Osteoblast (primary cell): ENCODE measurements around the gene RAB10. TPM values are rescaled to one million over a fixed set of nuclear protein-coding genes. Genes with fewer than 3 reads are reported as not detected.

Experiments used
- DNase-seq: peaks from one replicate; pipeline ENCODE4 v3.0.0; 2011; ENCODE audit warnings: low spot score, mixed read lengths; ENCODE audit not compliant: insufficient read length; ENCODE audit errors: missing footprints
- H2AFZ ChIP-seq: 2 replicates; pipeline ENCODE4 v1.6.0; 2011; ENCODE audit warnings: mild to moderate bottlenecking, low read length
- H3K27ac ChIP-seq: 2 replicates; pipeline ENCODE4 v1.5.1; 2011; ENCODE audit warnings: mild to moderate bottlenecking, low read depth, low read length, moderate library complexity
- H3K27me3 ChIP-seq: 2 replicates; pipeline ENCODE4 v1.6.0; 2012; ENCODE audit warnings: mild to moderate bottlenecking, control low read depth, inconsistent platforms, low read length, moderate library complexity; ENCODE audit not compliant: insufficient read depth
- H3K36me3 ChIP-seq: 2 replicates; pipeline ENCODE4 v1.5.1; 2011; ENCODE audit warnings: mild to moderate bottlenecking, low read length, control low read depth, moderate library complexity; ENCODE audit not compliant: insufficient read depth
- H3K4me1 ChIP-seq: 2 replicates; pipeline ENCODE4 v1.5.1; 2011; ENCODE audit warnings: mild to moderate bottlenecking, low read length, control low read depth, moderate library complexity; ENCODE audit not compliant: insufficient read depth
- H3K4me2 ChIP-seq: 2 replicates; pipeline ENCODE4 v1.6.0; 2011; ENCODE audit warnings: mild to moderate bottlenecking, low read length; ENCODE audit not compliant: insufficient read depth
- H3K4me3 ChIP-seq: fragments of 200-600 bp; sonication (generic); 3 replicates; pipeline ENCODE4 v1.5.1; 2012; ENCODE audit warnings: mild to moderate bottlenecking, low read length, inconsistent platforms; ENCODE audit not compliant: insufficient read depth
- H3K79me2 ChIP-seq: 2 replicates; pipeline ENCODE4 v1.6.0; 2012; ENCODE audit warnings: mild to moderate bottlenecking, low read length, control low read depth, inconsistent platforms; ENCODE audit not compliant: insufficient read depth
- H3K9me3 ChIP-seq: 2 replicates; pipeline ENCODE4 v1.5.1; 2011; ENCODE audit warnings: low read depth, low read length, control low read depth
- H4K20me1 ChIP-seq: 2 replicates; pipeline ENCODE4 v1.6.0; 2012; ENCODE audit warnings: mild to moderate bottlenecking, low read length, control low read depth; ENCODE audit not compliant: insufficient read depth
- CTCF ChIP-seq: IDR thresholded peaks from 2 replicates; pipeline ENCODE4 v1.5.1; 2011; ENCODE audit warnings: mild to moderate bottlenecking, low read depth, low read length, moderate library complexity; ENCODE audit errors: extremely low read depth
- total RNA-seq: library from RNA; depleted of rRNA; stranded (reverse); fragments of >200 nt; gene quantifications from 2 replicates; pipeline ENCODE4 v1.2.3, GENCODE V29; 2012

Gene RAB10
- total RNA-seq, result 128 and 151 TPM in 2 replicates

GRCh38 chr2:26033818-26034636 is at the start of gene RAB10:
Gene RAB10, plus strand, starts transcription at chr2:26034084. Its CDS starts 525 bp downstream, at chr2:26034609.
- H3K79me2 ChIP-seq, result peaks cover 57% of the 10 kb centered on the region
- peak within 1 kb of the TSS; percentile 99 for H2AFZ ChIP-seq
- no peaks in the 10 kb centered on the region for H3K9me3 ChIP-seq
- peaks cover 39% of the 10 kb centered on the region for H4K20me1 ChIP-seq
- H3K27ac ChIP-seq, result peak within 1 kb of the TSS; percentile 90
- H3K4me3 ChIP-seq, result peak within 1 kb of the TSS; percentile 82
- H3K4me1 ChIP-seq, result peaks cover 9% of the 10 kb centered on the region
- H3K27me3 ChIP-seq, result no peaks in the 10 kb centered on the region
- DNase-seq, result peak; percentile 98
- H3K36me3 ChIP-seq, result peaks cover 10% of the 10 kb centered on the region
- H3K4me2 ChIP-seq, result peak within 1 kb of the TSS; percentile 98
- no peak for TF ChIP-seq CTCF

- H3K27me3 ChIP-seq, result no peaks in the 10 kb centered on the region
- no peaks in the 10 kb centered on the region for H4K20me1 ChIP-seq
- H3K4me3 ChIP-seq, result no peak overlapping the region
- no peaks in the 10 kb centered on the region for H3K36me3 ChIP-seq
- H3K79me2 ChIP-seq, result no peaks in the 10 kb centered on the region
- TF ChIP-seq CTCF, result no peak
- no peak overlapping the region for H2AFZ ChIP-seq
- no peak overlapping the region for H3K4me2 ChIP-seq
- H3K4me1 ChIP-seq, result peaks cover 7% of the 10 kb centered on the region
- no peak for DNase-seq
- H3K27ac ChIP-seq, result no peak overlapping the region
- H3K9me3 ChIP-seq, result no peaks in the 10 kb centered on the region
Measured at GRCh38 chr2:25988134-25988533, 45.8 kb upstream of the RAB10 start.

- Histone ChIP-seq H3K27ac (no peak overlapping the region), H3K9me3 (no peaks in the 10 kb centered on the region), H3K4me3 (no peak overlapping the region), H3K4me2 (no peak overlapping the region), H3K27me3 (no peaks in the 10 kb centered on the region), H3K36me3 (no peaks in the 10 kb centered on the region), H3K4me1 (peaks cover 7% of the 10 kb centered on the region), H3K79me2 (no peaks in the 10 kb centered on the region), H2AFZ (no peak overlapping the region), H4K20me1 (no peaks in the 10 kb centered on the region)
- no peak for DNase-seq
- no peak for TF ChIP-seq CTCF
Measured at GRCh38 chr2:25989154-25989553, 44.7 kb upstream of the RAB10 start.

DNA sequence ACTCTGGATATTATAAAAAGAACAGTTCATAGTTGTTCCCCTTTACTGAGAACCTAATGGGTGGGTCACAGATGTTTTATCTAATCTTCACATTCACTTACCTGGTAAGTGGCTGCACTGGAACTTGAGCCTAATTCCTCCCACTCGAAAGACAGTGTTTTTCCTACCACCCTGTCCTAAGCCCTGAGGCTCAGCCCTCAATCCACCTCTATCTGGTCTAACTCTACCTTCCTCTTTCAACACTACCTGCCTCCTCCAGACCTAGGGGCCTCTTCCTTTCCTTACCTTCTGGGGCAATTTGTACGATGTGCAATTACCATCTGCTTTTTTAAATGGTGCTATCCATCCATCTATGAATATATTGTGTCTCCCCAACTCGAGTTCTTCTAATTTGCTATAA is 41.9 kb upstream of the RAB10 start:
- DNase-seq, result peak; percentile 19
- H3K27me3 ChIP-seq, result no peaks in the 10 kb centered on the region
- H4K20me1 ChIP-seq, result no peaks in the 10 kb centered on the region
- H3K4me3 ChIP-seq, result no peak overlapping the region
- no peaks in the 10 kb centered on the region for H3K36me3 ChIP-seq
- H3K4me2 ChIP-seq, result peak overlapping the region; percentile 68
- H3K27ac ChIP-seq, result no peak overlapping the region
- peaks cover 11% of the 10 kb centered on the region for H3K4me1 ChIP-seq
- no peak overlapping the region for H2AFZ ChIP-seq
- H3K9me3 ChIP-seq, result peaks cover 6% of the 10 kb centered on the region
- no peak for TF ChIP-seq CTCF
- H3K79me2 ChIP-seq, result no peaks in the 10 kb centered on the region
